Nephron (organoid): ENCODE results near the gene KCNA1.

Experiments
- H3K27ac Mint-ChIP-seq, 3 experiments: 2 replicates each; pipeline ENCODE4 v1.8.0; 2020; ENCODE audit warnings: mixed read lengths in 3 of 3, mild to moderate bottlenecking in 2 of 3, moderate library complexity in 1 of 3
- H3K27me3 Mint-ChIP-seq: 2 replicates; pipeline ENCODE4 v1.8.0; 2021; ENCODE audit warnings: low read depth, mild to moderate bottlenecking, moderate library complexity, mixed read lengths
- H3K36me3 Mint-ChIP-seq: 2 replicates; pipeline ENCODE4 v1.8.0; 2020; ENCODE audit warnings: low read depth, mixed read lengths
- H3K4me1 Mint-ChIP-seq: 2 replicates; pipeline ENCODE4 v1.8.0; 2020; ENCODE audit warnings: mixed read lengths
- H3K4me3 Mint-ChIP-seq, 3 experiments: 2 replicates each; pipeline ENCODE4 v1.8.0; 2020; ENCODE audit warnings: mild to moderate bottlenecking in 3 of 3, mixed read lengths in 3 of 3, moderate library complexity in 2 of 3
- H3K9me3 Mint-ChIP-seq: 2 replicates; pipeline ENCODE4 v1.8.0; 2020; ENCODE audit warnings: mixed read lengths
- CTCF ChIP-seq, 3 experiments: fragments of 200-600 bp; sonication (generic); IDR thresholded peaks; one replicate each; pipeline ENCODE4 v1.5.0; 2021; ENCODE audit warnings: antibody characterized with exemption in 3 of 3; ENCODE audit not compliant: unreplicated experiment in 3 of 3

The KCNA1 gene

GRCh38 chr12:4956968-4957367, 47.3 kb downstream of the KCNA1 start:
- no peak for TF ChIP-seq CTCF (IDR thresholded peaks at IDR 0.05; ENCODE audit: unreplicated experiment in 3 of 3)
- no peaks in the 10 kb centered on the region for H3K36me3 Mint-ChIP-seq
- no peak overlapping the region for H3K4me3 Mint-ChIP-seq
- no peak overlapping the region for H3K27ac Mint-ChIP-seq
- peaks cover 20% of the 10 kb centered on the region for H3K27me3 Mint-ChIP-seq
- no peaks in the 10 kb centered on the region for H3K9me3 Mint-ChIP-seq
- H3K4me1 Mint-ChIP-seq: peaks cover 36% of the 10 kb centered on the region

GRCh38 chr12:4957761-4958160, 48.1 kb downstream of the KCNA1 start:
- no peak for TF ChIP-seq CTCF (IDR thresholded peaks at IDR 0.05; ENCODE audit: unreplicated experiment in 3 of 3)
- peaks cover 24% of the 10 kb centered on the region for H3K27me3 Mint-ChIP-seq
- H3K27ac Mint-ChIP-seq: peak overlapping the region in 2 of 3 experiments; percentile 12 to 32
- H3K36me3 Mint-ChIP-seq: no peaks in the 10 kb centered on the region
- H3K4me1 Mint-ChIP-seq: peaks cover 28% of the 10 kb centered on the region
- no peak overlapping the region for H3K4me3 Mint-ChIP-seq
- H3K9me3 Mint-ChIP-seq: no peaks in the 10 kb centered on the region

GRCh38 chr12:4958697-4959375, 49.1 kb downstream of the KCNA1 start:
- Mint-ChIP-seq H3K27me3 (peaks cover 30% of the 10 kb centered on the region), H3K36me3 (no peaks in the 10 kb centered on the region)

GRCh38 chr12:4959381-4959780, 49.7 kb downstream of the KCNA1 start:
- Mint-ChIP-seq H3K27me3 (peaks cover 30% of the 10 kb centered on the region), H3K4me1 (peaks cover 19% of the 10 kb centered on the region), H3K27ac (no peak overlapping the region), H3K36me3 (no peaks in the 10 kb centered on the region), H3K4me3 (no peak overlapping the region), H3K9me3 (no peaks in the 10 kb centered on the region)
- TF ChIP-seq CTCF (IDR thresholded peaks at IDR 0.05; ENCODE audit: unreplicated experiment in 3 of 3): no peak

More at GRCh38 chr12:4958697-4959375, 49.1 kb downstream of the KCNA1 start:
- peaks cover 19% of the 10 kb centered on the region for H3K4me1 Mint-ChIP-seq
- no peaks in the 10 kb centered on the region for H3K9me3 Mint-ChIP-seq
- TF ChIP-seq CTCF (IDR thresholded peaks at IDR 0.05; ENCODE audit: unreplicated experiment in 3 of 3): no peak
- no peak overlapping the region for H3K27ac Mint-ChIP-seq
- no peak overlapping the region for H3K4me3 Mint-ChIP-seq

GRCh38 chr12:4960030-4960429, 50.3 kb downstream of the KCNA1 start:
- Mint-ChIP-seq H3K27me3 (peaks cover 32% of the 10 kb centered on the region), H3K4me1 (peaks cover 19% of the 10 kb centered on the region), H3K9me3 (no peaks in the 10 kb centered on the region), H3K4me3 (no peak overlapping the region), H3K27ac (no peak overlapping the region), H3K36me3 (no peaks in the 10 kb centered on the region)
- TF ChIP-seq CTCF (IDR thresholded peaks at IDR 0.05; ENCODE audit: unreplicated experiment in 3 of 3): no peak

- Mint-ChIP-seq H3K9me3 (no peaks in the 10 kb centered on the region), H3K27me3 (peaks cover 35% of the 10 kb centered on the region), H3K27ac (no peak overlapping the region), H3K36me3 (no peaks in the 10 kb centered on the region), H3K4me3 (no peak overlapping the region), H3K4me1 (peaks cover 14% of the 10 kb centered on the region)
- TF ChIP-seq CTCF (IDR thresholded peaks at IDR 0.05; ENCODE audit: unreplicated experiment in 3 of 3): no peak
These were observed 50.8 kb downstream of the KCNA1 start for GRCh38 chr12:4960547-4960946.
